Effector CD4-positive, alpha-beta T cell (primary cell): ENCODE data around the gene SPRR1A. TPM values are rescaled to one million over a fixed set of nuclear protein-coding genes. Genes with fewer than 3 reads are reported as not detected.

ENCODE experiments used
- DNase-seq: peaks from one replicate; pipeline ENCODE4 v3.0.0-alpha.2; 2020
- total RNA-seq: gene quantifications from one replicate; lab custom pipeline; 2026; lab: John Stamatoyannopoulos, UW

The SPRR1A gene
- not detected for total RNA-seq

- no peak for DNase-seq
Observed at GRCh38 chr1:152983743-152984142, at the start of gene SPRR1A. Gene SPRR1A (plus strand): TSS chr1:152984081. CDS start chr1:152985231, 1,150 bp downstream.

- DNase-seq, result no peak
Observed at GRCh38 chr1:152940614-152941013, 43.3 kb upstream of the SPRR1A start.

- DNase-seq, result no peak
Observed at GRCh38 chr1:152941037-152941711, 42.7 kb upstream of the SPRR1A start.

GRCh38 chr1:152942161-152942560 lies 41.7 kb upstream of the SPRR1A start:
- DNase-seq, result no peak

- no peak for DNase-seq
Observed at GRCh38 chr1:152946248-152946647, 37.6 kb upstream of the SPRR1A start.

GRCh38 chr1:152946651-152947256 lies 37.1 kb upstream of the SPRR1A start, which contains the start of gene SPRR5:
Gene SPRR5 (plus strand): TSS chr1:152947206. CDS start chr1:152948555, 1,349 bp downstream.
- no peak for DNase-seq

- no peak for DNase-seq
Observed at GRCh38 chr1:152951711-152952110, 32.2 kb upstream of the SPRR1A start.

GRCh38 chr1:152953761-152954160 lies 30.1 kb upstream of the SPRR1A start:
- no peak for DNase-seq

- no peak for DNase-seq
Observed at GRCh38 chr1:152954436-152954835, 29.4 kb upstream of the SPRR1A start.

- no peak for DNase-seq
Observed at GRCh38 chr1:152957561-152957960, 26.3 kb upstream of the SPRR1A start.

- no peak for DNase-seq
Observed at GRCh38 chr1:152959273-152959672, 24.6 kb upstream of the SPRR1A start.

GRCh38 chr1:152959801-152960451 lies 24.0 kb upstream of the SPRR1A start:
- DNase-seq, result no peak

GRCh38 chr1:152960452-152961044 lies 23.3 kb upstream of the SPRR1A start:
- DNase-seq, result no peak

GRCh38 chr1:152961226-152961891 lies 22.5 kb upstream of the SPRR1A start:
- no peak for DNase-seq

- no peak for DNase-seq
Observed at GRCh38 chr1:152962876-152963415, 20.9 kb upstream of the SPRR1A start.

- DNase-seq, result no peak
Observed at GRCh38 chr1:152964536-152964935, 19.3 kb upstream of the SPRR1A start.

- DNase-seq, result no peak
Observed at GRCh38 chr1:152965853-152966252, 18.0 kb upstream of the SPRR1A start.

- no peak for DNase-seq
Observed at GRCh38 chr1:152967201-152967600, 16.7 kb upstream of the SPRR1A start.

GRCh38 chr1:152968248-152968647 lies 15.6 kb upstream of the SPRR1A start:
- DNase-seq, result no peak

GRCh38 chr1:152969036-152969435 lies 14.8 kb upstream of the SPRR1A start:
- no peak for DNase-seq

GRCh38 chr1:152970495-152970894 lies 13.4 kb upstream of the SPRR1A start, which contains the start of gene SPRR4:
Gene SPRR4 (plus strand): TSS chr1:152970648. CDS start chr1:152971891, 1,243 bp downstream.
- DNase-seq, result no peak

- no peak for DNase-seq
Observed at GRCh38 chr1:152972196-152972886, 11.5 kb upstream of the SPRR1A start.
